Stimulated activated CD8-positive, alpha-beta memory T cell treated with anti-CD3 and anti-CD28 coated beads, Interleukin-7, amount 100 ng/mL, for 4 hours (primary cell): ENCODE measurements around the gene WNT3.
"Not testable (repeated sequence)": the region's sequence is repeated elsewhere in the genome, so short reads cannot be mapped to it uniquely, and the experiment has no call there.

ENCODE experiments used
- DNase-seq, 2 donors: peaks; one replicate each; pipeline ENCODE4 v3.0.0-alpha.2; 2020; ENCODE audit warnings: low read depth in 2 of 2

The WNT3 gene

GRCh38 chr17:46765453-46765852 lies 53.0 kb downstream of the WNT3 start:
- no peak for DNase-seq

GRCh38 chr17:46764709-46765401 lies 53.6 kb downstream of the WNT3 start:
- no peak for DNase-seq

- no peak for DNase-seq
These were observed 54.3 kb downstream of the WNT3 start for GRCh38 chr17:46764000-46764708.

DNA sequence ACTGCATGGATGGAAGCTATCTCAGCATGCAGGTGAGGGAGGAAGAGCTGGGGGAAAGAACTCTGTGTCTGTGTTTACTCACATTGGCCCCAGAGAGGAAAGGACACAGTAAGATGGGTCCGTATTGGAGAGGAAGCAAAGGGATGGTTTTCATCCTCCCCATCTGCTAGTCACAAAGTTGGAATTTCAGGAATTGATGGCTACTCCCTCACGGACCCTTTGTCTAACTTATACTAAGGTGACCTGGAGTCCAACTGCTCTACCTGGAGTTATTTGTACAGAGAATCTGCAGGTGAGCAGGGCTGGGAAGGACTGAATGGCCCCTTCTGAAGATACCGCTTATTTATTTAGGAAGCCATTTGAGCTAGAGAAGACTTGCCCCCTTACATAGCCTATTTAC lies 55.1 kb downstream of the WNT3 start:
- no peak for DNase-seq

- no peak for DNase-seq
These were observed 59.4 kb downstream of the WNT3 start for GRCh38 chr17:46759141-46759540.

DNA sequence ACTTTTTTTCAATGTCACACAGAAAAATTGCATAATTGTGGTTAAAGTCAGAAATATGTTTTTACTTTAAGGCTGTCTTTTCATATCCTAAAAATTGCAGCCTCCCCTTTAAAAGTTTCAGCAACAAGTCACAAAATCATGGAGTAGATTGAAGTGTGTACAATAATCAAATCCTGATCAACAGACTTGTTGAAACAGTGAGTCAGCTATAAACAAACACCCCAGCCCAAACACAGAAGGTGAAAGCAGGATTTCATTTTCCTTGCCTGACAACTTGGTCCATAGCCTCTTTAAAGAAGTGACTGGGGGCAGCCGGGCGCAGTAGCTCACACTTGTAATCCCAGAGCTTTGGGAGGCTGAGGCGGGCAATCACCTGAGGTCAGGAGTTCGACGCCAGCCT lies 59.9 kb downstream of the WNT3 start:
- no peak for DNase-seq

DNA sequence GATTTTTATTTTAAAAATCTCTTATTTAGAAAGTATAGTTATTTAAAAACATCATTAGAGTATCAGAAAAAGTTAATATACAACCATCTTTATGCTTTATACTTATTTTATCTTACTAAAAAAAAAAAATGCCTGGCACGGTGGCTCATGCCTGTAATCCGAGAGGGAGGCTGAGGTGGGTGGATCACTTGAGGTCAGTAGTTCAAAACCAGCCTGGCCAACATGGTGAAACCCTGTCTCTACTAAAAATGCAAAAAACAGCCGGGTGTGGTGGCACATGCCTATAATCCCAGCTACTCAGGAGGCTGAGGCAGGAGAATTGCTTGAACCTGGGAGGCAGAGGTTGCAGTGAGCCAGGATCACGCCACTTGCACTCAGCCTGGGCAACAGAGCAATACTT lies 60.9 kb downstream of the WNT3 start:
- DNase-seq, result not testable (repeated sequence)

- DNase-seq, result no peak
These were observed 61.6 kb downstream of the WNT3 start for GRCh38 chr17:46756861-46757260.

GRCh38 chr17:46756081-46756735 lies 62.3 kb downstream of the WNT3 start:
- no peak for DNase-seq

DNA sequence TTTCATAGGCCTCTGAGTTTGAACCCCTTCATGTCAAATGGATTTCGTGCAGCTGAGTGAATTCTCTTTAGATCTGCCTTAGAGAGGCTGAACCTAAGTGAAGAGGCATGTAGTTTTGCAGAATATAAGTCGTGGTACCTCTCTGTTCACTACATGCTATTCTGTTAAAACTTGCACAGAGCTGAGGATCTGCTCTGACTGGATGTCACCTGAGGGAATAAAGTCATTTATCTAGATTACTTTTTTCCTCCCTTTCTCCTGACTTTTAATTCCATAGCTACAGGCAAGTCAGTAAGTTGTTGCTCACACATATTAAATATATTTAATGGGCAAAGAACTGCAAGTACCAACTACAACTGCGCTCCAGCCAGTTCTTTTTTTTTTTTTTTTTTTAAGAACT lies 64.7 kb downstream of the WNT3 start:
- no peak for DNase-seq

DNA sequence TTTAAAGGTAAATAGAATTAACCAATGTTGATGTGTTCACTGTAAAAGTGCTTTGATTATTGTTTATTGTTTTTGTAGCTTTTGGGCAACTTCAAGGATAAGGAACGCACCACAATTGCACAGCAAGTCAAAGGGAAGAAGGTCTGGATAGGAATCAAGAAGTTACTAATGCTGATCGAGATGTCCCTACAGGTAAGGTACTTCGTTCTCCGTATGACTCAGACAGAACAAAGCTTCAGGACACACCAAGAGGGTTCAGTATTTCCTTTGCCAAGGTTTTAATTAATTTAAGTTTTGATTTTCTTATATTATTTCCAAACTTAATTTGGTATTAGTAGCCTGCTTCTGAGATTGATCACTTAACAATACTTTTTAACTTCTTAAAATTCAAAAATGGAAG lies 67.1 kb downstream of the WNT3 start:
- DNase-seq, result no peak

DNA sequence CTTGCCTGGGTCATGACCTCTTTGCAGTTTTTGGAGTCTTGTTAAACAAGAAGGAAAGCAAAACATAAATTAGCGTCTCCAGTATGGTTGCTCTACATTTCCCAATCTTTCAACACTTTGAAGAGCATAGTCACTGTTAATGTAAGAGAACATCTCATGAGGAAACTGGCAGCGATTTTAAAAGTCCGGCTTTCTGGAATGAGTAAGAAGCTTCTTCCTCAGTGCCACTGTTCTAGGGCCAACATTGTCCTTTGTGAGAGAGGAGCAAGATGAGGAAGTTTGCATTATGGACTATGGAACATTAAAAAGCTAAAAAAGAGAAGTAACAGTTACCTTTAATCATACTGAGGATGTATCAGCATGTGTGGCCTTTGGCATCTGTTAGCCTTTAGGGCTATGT lies 73.1 kb downstream of the WNT3 start:
- no peak for DNase-seq

GRCh38 chr17:46744441-46744840 lies 74.1 kb downstream of the WNT3 start:
- no peak for DNase-seq

DNA sequence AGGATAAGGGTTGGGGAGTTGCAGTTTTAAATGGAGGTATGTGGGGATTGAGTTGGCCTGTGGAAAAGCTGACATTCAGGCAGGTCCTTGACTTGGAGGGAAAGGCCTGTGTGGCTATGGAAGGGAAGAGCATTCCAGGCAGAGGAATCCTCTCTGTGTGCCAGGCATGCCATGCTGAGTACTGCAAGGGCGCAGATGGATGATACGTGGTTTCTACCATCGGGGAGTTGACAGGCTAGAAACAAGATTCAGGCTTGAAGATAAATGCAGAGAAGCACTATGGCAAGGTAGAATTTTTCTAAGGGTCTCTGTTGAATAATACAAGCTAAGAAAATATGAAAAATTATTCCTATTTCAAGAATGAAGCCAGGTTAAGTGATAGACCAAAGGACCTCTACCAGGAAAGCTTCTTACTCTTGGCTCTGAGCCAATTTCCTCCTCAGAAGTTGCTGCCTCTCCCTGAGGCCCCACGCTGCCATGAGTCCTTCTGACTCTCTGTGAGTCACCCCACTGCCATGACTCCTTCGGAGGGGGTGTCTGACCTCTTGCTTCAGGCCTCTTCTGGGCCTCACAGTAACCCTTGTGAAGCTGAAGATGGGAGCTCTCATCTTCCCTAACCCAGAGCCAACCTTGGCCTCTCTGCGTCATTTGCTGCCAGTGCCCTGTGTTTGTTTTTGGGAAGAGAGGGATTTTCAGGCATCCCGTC lies 75.8 kb downstream of the WNT3 start:
- DNase-seq, result no peak

GRCh38 chr17:46741122-46741730 lies 77.3 kb downstream of the WNT3 start:
- DNase-seq, result no peak

GRCh38 chr17:46739982-46740381 lies 78.5 kb downstream of the WNT3 start:
- no peak for DNase-seq

- DNase-seq, result no peak
These were observed 79.9 kb downstream of the WNT3 start for GRCh38 chr17:46738544-46738943.

GRCh38 chr17:46737326-46737725 lies 81.2 kb downstream of the WNT3 start:
- DNase-seq, result no peak

- DNase-seq, result no peak
These were observed 82.4 kb downstream of the WNT3 start for GRCh38 chr17:46736100-46736499.

DNA sequence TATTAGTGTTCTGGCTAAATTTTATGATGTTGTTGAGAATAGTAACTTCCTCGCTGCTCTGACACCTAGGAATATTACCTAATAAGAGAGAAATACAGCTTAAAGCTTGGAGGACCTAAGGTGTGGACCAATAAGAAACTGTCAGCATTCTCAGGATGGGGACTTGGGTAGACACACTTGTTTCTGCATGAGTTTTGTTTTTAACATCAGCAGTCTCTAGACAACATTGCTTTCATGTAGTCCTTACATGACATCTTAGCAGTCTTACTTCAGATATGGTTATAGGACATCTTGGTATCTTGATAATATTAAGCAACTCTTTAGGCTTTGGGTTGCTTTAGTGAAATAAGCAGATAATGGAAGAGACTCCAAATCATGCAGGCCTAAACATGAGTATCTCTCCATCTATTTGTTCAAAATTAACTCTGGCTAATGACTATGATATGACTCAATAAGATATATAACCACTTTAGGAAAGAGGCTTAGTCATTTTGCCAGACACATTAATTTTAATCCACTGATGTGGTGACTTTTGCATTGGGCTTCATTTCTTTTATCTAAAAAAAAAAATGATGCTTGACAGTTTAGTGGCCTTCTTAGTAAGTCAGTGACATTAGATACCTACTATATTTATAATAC lies 84.5 kb downstream of the WNT3 start:
- no peak for DNase-seq

- DNase-seq, result no peak
These were observed 85.6 kb downstream of the WNT3 start for GRCh38 chr17:46732754-46733398.
